Mesothelial cell of epicardium (in vitro differentiated cells): ENCODE results near the gene SH2D3C. TPM values are rescaled to one million over a fixed set of nuclear protein-coding genes. Genes with fewer than 3 reads are reported as not detected.

Source experiments
- DNase-seq, 2 experiments: peaks; one replicate each; pipeline ENCODE4 v3.0.0; 2021; ENCODE audit warnings: low spot score in 2 of 2; ENCODE audit not compliant: unreplicated experiment in 2 of 2
- H3K27ac Mint-ChIP-seq: 2 replicates; pipeline ENCODE4 v1.8.0; 2021; ENCODE audit warnings: mixed read lengths
- H3K27me3 Mint-ChIP-seq: 2 replicates; pipeline ENCODE4 v1.8.0; 2021; ENCODE audit warnings: low read depth, mixed read lengths
- H3K36me3 Mint-ChIP-seq: 2 replicates; pipeline ENCODE4 v1.8.0; 2021; ENCODE audit warnings: mixed read lengths
- H3K4me1 Mint-ChIP-seq: 2 replicates; pipeline ENCODE4 v1.8.0; 2021; ENCODE audit warnings: mixed read lengths
- H3K4me3 Mint-ChIP-seq: 2 replicates; pipeline ENCODE4 v1.8.0; 2021; ENCODE audit warnings: mild to moderate bottlenecking, moderate library complexity, mixed read lengths
- H3K9me3 Mint-ChIP-seq: 2 replicates; pipeline ENCODE4 v1.8.0; 2021; ENCODE audit warnings: mixed read lengths
- CTCF ChIP-seq: fragments of 200-600 bp; sonication (generic); IDR thresholded peaks from one replicate; pipeline ENCODE4 v1.5.0; 2021; ENCODE audit warnings: antibody characterized with exemption; ENCODE audit not compliant: unreplicated experiment
- total RNA-seq: library from RNA; stranded (reverse); gene quantifications from 3 replicates; pipeline ENCODE4 v1.2.1, GENCODE V29; 2021

SH2D3C gene
- total RNA-seq, 1 donor from 2014 or later = 3.4 TPM

GRCh38 chr9:127694890-127695720 lies 83.4 kb downstream of the SH2D3C start:
- no peak for DNase-seq
- TF ChIP-seq CTCF = no peak
- Mint-ChIP-seq H3K9me3 (no peaks in the 10 kb centered on the region), H3K4me3 (no peak overlapping the region), H3K4me1 (peaks cover 19% of the 10 kb centered on the region), H3K27me3 (no peaks in the 10 kb centered on the region), H3K36me3 (peaks cover 24% of the 10 kb centered on the region), H3K27ac (peak overlapping the region; percentile 78)

GRCh38 chr9:127693697-127694096 lies 84.8 kb downstream of the SH2D3C start:
- no peaks in the 10 kb centered on the region for H3K27me3 Mint-ChIP-seq
- no peak for DNase-seq
- H3K4me1 Mint-ChIP-seq = peaks cover 11% of the 10 kb centered on the region

GRCh38 chr9:127693143-127693542 lies 85.3 kb downstream of the SH2D3C start:
- no peak overlapping the region for H3K4me3 Mint-ChIP-seq
- no peaks in the 10 kb centered on the region for H3K9me3 Mint-ChIP-seq
- no peaks in the 10 kb centered on the region for H3K27me3 Mint-ChIP-seq
- no peak for TF ChIP-seq CTCF
- DNase-seq = no peak
- H3K36me3 Mint-ChIP-seq = peaks cover 34% of the 10 kb centered on the region
- H3K4me1 Mint-ChIP-seq = peaks cover 11% of the 10 kb centered on the region
- H3K27ac Mint-ChIP-seq = no peak overlapping the region

More at GRCh38 chr9:127693697-127694096, 84.8 kb downstream of the SH2D3C start:
- no peak overlapping the region for H3K27ac Mint-ChIP-seq
- no peak overlapping the region for H3K4me3 Mint-ChIP-seq
- TF ChIP-seq CTCF = no peak
- H3K36me3 Mint-ChIP-seq = peaks cover 34% of the 10 kb centered on the region
- H3K9me3 Mint-ChIP-seq = no peaks in the 10 kb centered on the region

- no peaks in the 10 kb centered on the region for H3K9me3 Mint-ChIP-seq
- no peak for TF ChIP-seq CTCF
- peak overlapping the region; percentile 12 for H3K27ac Mint-ChIP-seq
- no peak for DNase-seq
- peaks cover 11% of the 10 kb centered on the region for H3K4me1 Mint-ChIP-seq
- no peak overlapping the region for H3K4me3 Mint-ChIP-seq
- H3K27me3 Mint-ChIP-seq = no peaks in the 10 kb centered on the region
- H3K36me3 Mint-ChIP-seq = peaks cover 34% of the 10 kb centered on the region
These were observed 86.4 kb downstream of the SH2D3C start for GRCh38 chr9:127692071-127692470.

- no peaks in the 10 kb centered on the region for H3K27me3 Mint-ChIP-seq
- no peak overlapping the region for H3K27ac Mint-ChIP-seq
- no peak for TF ChIP-seq CTCF
- H3K9me3 Mint-ChIP-seq = no peaks in the 10 kb centered on the region
- no peak overlapping the region for H3K4me3 Mint-ChIP-seq
- DNase-seq = no peak
- H3K36me3 Mint-ChIP-seq = peaks cover 37% of the 10 kb centered on the region
- peaks cover 19% of the 10 kb centered on the region for H3K4me1 Mint-ChIP-seq
These were observed 87.7 kb downstream of the SH2D3C start for GRCh38 chr9:127690735-127691134.
